IPS DF 4.7 (cell line): ENCODE data around the gene GCH1.

Source experiments
- DNase-seq: peaks from one replicate; pipeline ENCODE4 v3.0.0-alpha.2; 2013; ENCODE audit warnings: low spot score; ENCODE audit errors: extremely low read depth

Gene GCH1

GRCh38 chr14:54828037-54828436 lies 74.6 kb downstream of the GCH1 start:
- no peak for DNase-seq

GRCh38 chr14:54823757-54824549 lies 78.7 kb downstream of the GCH1 start:
- no peak for DNase-seq

GRCh38 chr14:54822685-54823084 lies 79.9 kb downstream of the GCH1 start:
- DNase-seq: no peak

GRCh38 chr14:54818201-54819133 lies 84.2 kb downstream of the GCH1 start:
- no peak for DNase-seq

- DNase-seq: no peak
These were observed 85.1 kb downstream of the GCH1 start for GRCh38 chr14:54817506-54817905.

- DNase-seq: no peak
These were observed 86.2 kb downstream of the GCH1 start for GRCh38 chr14:54816450-54816849.

- no peak for DNase-seq
These were observed 87.1 kb downstream of the GCH1 start for GRCh38 chr14:54815515-54815914.

- no peak for DNase-seq
These were observed 87.6 kb downstream of the GCH1 start for GRCh38 chr14:54815016-54815415.

- no peak for DNase-seq
These were observed 88.5 kb downstream of the GCH1 start for GRCh38 chr14:54814076-54814475.

GRCh38 chr14:54813081-54813480 lies 89.5 kb downstream of the GCH1 start:
- no peak for DNase-seq

GRCh38 chr14:54812617-54813016 lies 90.0 kb downstream of the GCH1 start:
- DNase-seq: no peak

GRCh38 chr14:54809767-54810166 lies 92.9 kb downstream of the GCH1 start:
- DNase-seq: no peak

GRCh38 chr14:54808326-54809161 lies 94.1 kb downstream of the GCH1 start:
- no peak for DNase-seq

- DNase-seq: no peak
These were observed 94.7 kb downstream of the GCH1 start for GRCh38 chr14:54807881-54808280.

GRCh38 chr14:54807428-54807827 lies 95.2 kb downstream of the GCH1 start:
- DNase-seq: no peak

GRCh38 chr14:54806616-54807015 lies 96.0 kb downstream of the GCH1 start:
- DNase-seq: no peak

GRCh38 chr14:54805445-54806322 lies 96.9 kb downstream of the GCH1 start:
- no peak for DNase-seq

GRCh38 chr14:54805070-54805444 lies 97.6 kb downstream of the GCH1 start:
- no peak for DNase-seq

GRCh38 chr14:54804538-54805041 lies 98.0 kb downstream of the GCH1 start:
- DNase-seq: no peak

GRCh38 chr14:54803926-54804537 lies 98.6 kb downstream of the GCH1 start:
- DNase-seq: no peak
